Iris pigment epithelial cell (primary cell): Measurements from ENCODE around the gene GSDMA.
"Not testable (repeated sequence)": the region's sequence is repeated elsewhere in the genome, so short reads cannot be mapped to it uniquely, and the experiment has no call there.

Experiments
- DNase-seq: peaks from one replicate; pipeline ENCODE4 v3.0.0-alpha.2; 2011; ENCODE audit warnings: low read depth

The GSDMA gene

DNA sequence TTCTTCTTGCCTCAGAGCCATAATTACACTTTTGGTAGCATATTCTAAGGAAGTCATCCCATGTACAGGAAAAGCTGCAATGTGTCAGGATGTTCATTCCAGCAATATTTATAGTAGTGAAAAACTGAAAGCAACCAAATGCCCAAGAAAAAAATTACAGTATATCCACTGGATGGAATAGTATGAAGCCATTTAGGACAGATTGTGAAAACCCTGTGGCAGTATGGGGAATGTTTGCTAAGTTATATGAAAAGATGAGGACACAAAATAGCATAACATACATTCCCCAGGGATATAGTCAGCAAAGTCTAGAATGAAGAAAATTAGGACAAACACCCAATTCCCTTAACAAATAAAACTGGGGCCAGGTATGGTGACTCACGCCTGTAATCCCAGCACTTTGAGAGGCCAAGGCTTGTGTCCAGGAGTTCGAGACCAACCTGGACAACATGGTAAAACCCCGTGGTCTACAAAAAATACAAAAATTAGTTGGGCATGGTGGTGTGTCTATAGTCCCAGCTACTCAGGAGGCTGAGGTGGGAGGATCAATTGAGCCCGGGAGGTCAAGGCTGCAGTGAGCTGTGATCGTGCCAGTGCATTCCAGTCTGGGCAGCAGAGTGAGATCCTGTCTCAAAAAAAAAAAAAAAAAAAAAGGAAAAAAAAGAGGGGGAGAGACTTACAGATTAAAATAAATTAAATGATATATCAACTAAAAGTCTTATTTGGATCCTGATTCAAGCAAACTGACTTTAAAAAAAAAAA lies 33.0 kb upstream of the GSDMA start:
- DNase-seq, result peak; percentile 92

GRCh38 chr17:39933912-39934311 lies 28.9 kb upstream of the GSDMA start:
- no peak for DNase-seq

- DNase-seq, result no peak
Measured at GRCh38 chr17:39934324-39934723, 28.5 kb upstream of the GSDMA start.

DNA sequence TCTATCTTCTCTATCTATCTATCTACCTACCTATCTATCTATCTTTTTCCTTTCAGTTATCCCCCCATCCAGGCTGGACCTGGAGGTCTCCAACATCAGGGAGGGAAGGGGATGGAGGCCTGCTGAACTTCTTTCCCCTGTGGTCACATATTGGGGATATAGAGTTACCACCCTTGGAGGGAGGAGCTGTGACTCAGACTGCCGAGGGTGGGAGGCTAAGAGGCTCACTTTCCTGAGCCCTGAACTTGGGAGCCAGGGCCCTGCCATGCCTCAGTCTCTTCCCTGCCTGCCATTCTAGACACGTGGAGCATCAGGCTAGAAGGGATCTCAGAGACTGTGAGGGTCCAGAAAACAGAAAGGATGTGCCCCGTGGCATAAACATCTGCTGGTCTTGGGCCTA lies 26.9 kb upstream of the GSDMA start:
- DNase-seq, result peak; percentile 50

DNA sequence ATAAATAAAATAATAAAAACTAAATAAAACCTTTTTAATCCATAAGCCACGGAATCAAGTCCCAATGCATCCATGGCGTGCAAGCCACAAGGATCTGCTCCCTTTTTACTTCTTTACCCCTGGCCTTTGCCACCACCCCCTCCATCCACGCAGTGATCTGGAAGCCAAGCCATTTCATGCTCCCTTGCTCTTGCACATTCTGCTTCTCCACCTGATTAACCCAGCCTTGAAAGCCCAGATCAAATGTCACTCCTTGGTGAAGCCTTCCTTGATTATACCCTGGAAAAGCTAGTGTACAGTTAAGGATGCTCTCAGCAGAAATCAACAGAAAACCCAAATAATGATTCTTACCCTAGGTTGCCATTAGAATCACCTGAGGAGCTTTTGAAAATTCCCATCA lies 25.4 kb upstream of the GSDMA start:
- DNase-seq, result no peak

DNA sequence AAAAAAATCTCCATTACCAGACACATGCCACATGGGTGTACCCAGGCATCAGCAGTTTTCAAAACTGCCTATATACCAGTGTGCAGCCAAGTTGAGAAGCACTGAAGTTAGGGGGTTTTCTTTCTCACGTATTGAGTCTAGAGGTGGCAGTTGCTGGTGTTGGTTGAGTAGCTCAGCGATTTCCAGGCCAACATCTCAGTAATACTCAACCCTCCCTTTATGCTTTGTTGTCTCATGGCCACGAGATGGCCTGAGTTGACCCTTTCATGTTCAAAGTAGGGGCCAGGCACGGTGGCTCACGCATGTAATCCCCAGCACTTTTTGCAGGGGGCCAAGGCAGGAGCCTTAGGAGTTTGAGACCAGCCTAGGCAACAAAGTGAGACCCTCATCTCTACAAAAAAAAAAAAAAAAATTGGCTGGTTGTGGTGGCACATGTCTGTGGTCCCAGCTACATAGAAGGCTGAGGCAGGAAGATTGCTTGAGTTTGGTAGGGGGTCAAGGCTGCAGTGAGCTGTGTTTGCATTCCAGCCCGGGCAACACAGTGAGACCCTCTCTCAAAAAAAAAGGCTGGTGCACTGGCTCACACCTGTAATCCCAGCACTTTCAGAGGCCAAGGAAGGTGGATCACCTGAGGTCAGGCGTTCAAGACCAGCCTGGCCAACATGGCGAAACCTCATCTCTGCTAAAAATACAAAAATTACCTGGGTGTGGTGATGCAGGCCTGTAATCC lies 24.5 kb upstream of the GSDMA start:
- no peak for DNase-seq

DNA sequence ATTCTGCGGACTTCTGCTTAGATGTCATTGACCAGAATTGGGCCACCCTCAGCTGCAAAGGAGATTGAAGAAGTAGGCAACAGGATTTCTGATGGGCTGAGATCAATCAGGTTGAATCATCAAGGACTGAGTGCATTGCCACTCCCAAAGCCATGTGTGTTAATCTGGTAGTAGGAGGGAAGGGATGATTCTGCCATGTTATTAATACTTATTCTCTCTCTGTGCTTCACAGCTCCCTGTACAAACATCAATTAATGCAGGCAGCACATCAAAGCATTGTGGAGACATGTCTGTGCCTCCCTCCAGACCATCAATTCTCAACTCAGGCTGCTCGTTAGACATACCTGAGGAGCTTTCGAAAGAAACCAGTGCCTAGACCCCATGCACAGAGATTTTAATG lies 23.7 kb upstream of the GSDMA start:
- no peak for DNase-seq

- peak; percentile 97 for DNase-seq
Measured at GRCh38 chr17:39939588-39940419, 23.0 kb upstream of the GSDMA start.

- no peak for DNase-seq
Measured at GRCh38 chr17:39943702-39944392, 19.0 kb upstream of the GSDMA start.

GRCh38 chr17:39944393-39944711 lies 18.5 kb upstream of the GSDMA start:
- no peak for DNase-seq

DNA sequence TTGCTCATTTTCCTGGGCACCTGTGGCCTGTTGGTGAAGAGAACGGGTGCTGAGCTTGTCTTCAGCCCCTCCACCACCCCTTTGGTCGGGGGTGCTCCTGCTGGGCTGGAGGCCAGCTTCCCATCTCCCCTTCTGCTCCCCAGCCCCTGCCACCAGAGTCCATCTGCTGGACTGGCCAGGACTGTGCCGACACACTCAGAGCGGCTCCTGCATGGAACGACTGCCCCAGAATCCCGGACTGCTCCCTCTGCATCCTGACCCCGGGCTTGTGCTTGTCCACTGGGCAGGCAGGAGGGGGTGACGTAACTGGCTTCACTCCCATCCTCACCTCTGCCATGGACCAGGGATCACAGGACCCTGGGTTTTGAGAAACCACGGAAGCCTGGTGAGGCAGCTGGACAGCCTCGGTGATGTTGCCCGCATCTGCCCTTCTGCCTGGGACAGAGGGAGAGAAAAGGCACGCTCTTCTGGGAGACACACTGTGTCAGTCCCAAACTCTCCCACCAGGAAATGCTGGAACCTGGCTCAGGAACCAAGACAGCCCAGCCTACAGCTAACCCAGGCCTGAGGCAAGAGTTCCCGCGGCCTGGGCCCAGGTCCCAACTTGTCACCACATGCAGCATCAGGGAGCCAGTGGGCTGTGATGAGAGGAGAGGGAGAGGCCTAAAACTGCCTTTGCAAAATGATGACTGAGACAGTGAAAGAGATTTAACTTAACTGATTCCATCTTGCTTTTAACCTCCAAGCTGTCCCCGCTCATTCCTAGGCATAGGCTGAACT lies 16.1 kb upstream of the GSDMA start:
- DNase-seq, result no peak

- DNase-seq, result not testable (repeated sequence)
Measured at GRCh38 chr17:39948489-39948828, 14.3 kb upstream of the GSDMA start.

GRCh38 chr17:39949028-39949427 lies 13.8 kb upstream of the GSDMA start:
- DNase-seq, result no peak

- DNase-seq, result no peak
Measured at GRCh38 chr17:39950871-39951348, 11.9 kb upstream of the GSDMA start.

GRCh38 chr17:39951924-39952679 lies 10.7 kb upstream of the GSDMA start:
- DNase-seq, result no peak

- peak; percentile 96 for DNase-seq
Measured at GRCh38 chr17:39952680-39953470, 9.9 kb upstream of the GSDMA start.

DNA sequence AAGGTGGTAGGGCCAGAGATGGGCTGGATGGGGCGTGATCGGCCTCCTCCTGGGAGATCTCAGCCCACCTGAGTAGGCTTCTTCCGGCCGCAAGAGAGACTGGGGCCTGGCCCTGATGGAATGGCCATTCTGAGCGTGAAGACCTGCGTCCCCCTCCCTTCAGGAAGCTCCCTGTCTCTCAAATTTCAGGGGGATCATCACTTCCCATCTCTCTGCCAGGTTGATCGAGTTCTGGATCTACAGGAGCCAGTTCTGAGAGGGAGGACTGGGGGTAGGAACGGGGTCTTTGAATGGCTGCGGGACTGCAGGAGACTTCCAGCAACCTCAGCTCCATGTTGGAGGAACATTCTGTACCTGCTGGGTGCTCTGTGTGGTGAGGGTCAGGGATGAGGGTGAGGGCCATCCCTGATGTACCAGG lies 9.3 kb upstream of the GSDMA start:
- DNase-seq, result no peak

- no peak for DNase-seq
Measured at GRCh38 chr17:39954876-39955275, 7.9 kb upstream of the GSDMA start.

- DNase-seq, result no peak
Measured at GRCh38 chr17:39955726-39956225, 7.0 kb upstream of the GSDMA start.
